Colon (tissue), 2 donors: ENCODE results near the gene RAX2.
"Not testable (repeated sequence)": the region's sequence is repeated elsewhere in the genome, so short reads cannot be mapped to it uniquely, and the experiment has no call there.

Experiments
- FAIRE-seq: peaks from 2 replicates; lab custom pipeline; 2012; peaks lifted over from hg19 to GRCh38; lab: Jason Lieb, UNC
- donor health status: control.
- donor health status: control.

RAX2 gene

GRCh38 chr19:3771906-3772455, at the start of gene RAX2:
TSS of gene RAX2 (minus strand) at chr19:3772228. CDS start at chr19:3771742, 486 bp downstream.
- no peak for FAIRE-seq

- FAIRE-seq, result no peak
Measured at GRCh38 chr19:3821156-3821555, 49.1 kb upstream of the RAX2 start.

- no peak for FAIRE-seq
Measured at GRCh38 chr19:3819989-3820388, 48.0 kb upstream of the RAX2 start.

- FAIRE-seq, result no peak
Measured at GRCh38 chr19:3818918-3819317, 46.9 kb upstream of the RAX2 start.

- no peak for FAIRE-seq
Measured at GRCh38 chr19:3818466-3818865, 46.4 kb upstream of the RAX2 start.

GRCh38 chr19:3817761-3818160, 45.7 kb upstream of the RAX2 start:
- FAIRE-seq, result no peak

- no peak for FAIRE-seq
Measured at GRCh38 chr19:3816566-3817218, 44.7 kb upstream of the RAX2 start.

GRCh38 chr19:3816148-3816547, 44.1 kb upstream of the RAX2 start:
- not testable (repeated sequence) for FAIRE-seq

GRCh38 chr19:3814648-3815047, 42.6 kb upstream of the RAX2 start:
- no peak for FAIRE-seq

- FAIRE-seq, result no peak
Measured at GRCh38 chr19:3813473-3814392, 41.7 kb upstream of the RAX2 start.

GRCh38 chr19:3810708-3811355, 38.8 kb upstream of the RAX2 start:
- FAIRE-seq, result no peak

- FAIRE-seq, result no peak
Measured at GRCh38 chr19:3809881-3810707, 38.1 kb upstream of the RAX2 start.

GRCh38 chr19:3808420-3809143, 36.6 kb upstream of the RAX2 start:
- no peak for FAIRE-seq

- no peak for FAIRE-seq
Measured at GRCh38 chr19:3807574-3808354, 35.7 kb upstream of the RAX2 start.

- no peak for FAIRE-seq
Measured at GRCh38 chr19:3807131-3807480, 35.1 kb upstream of the RAX2 start.

GRCh38 chr19:3805859-3806258, 33.8 kb upstream of the RAX2 start:
- FAIRE-seq, result no peak

- FAIRE-seq, result no peak
Measured at GRCh38 chr19:3804429-3804828, 32.4 kb upstream of the RAX2 start.

GRCh38 chr19:3803986-3804385, 32.0 kb upstream of the RAX2 start:
- no peak for FAIRE-seq

GRCh38 chr19:3803114-3803888, 31.3 kb upstream of the RAX2 start:
- FAIRE-seq, result no peak
